ENCODE results near the gene AQP12A. TPM values are rescaled to one million over a fixed set of nuclear protein-coding genes. Genes with fewer than 3 reads are reported as not detected.
"Not testable (repeated sequence)": the region's sequence is repeated elsewhere in the genome, so short reads cannot be mapped to it uniquely, and the experiment has no call there.

The AQP12A gene
- polyA plus RNA-seq, 2 of the 4 experiments (the other 2 are of a cell fraction) = not detected

DNA sequence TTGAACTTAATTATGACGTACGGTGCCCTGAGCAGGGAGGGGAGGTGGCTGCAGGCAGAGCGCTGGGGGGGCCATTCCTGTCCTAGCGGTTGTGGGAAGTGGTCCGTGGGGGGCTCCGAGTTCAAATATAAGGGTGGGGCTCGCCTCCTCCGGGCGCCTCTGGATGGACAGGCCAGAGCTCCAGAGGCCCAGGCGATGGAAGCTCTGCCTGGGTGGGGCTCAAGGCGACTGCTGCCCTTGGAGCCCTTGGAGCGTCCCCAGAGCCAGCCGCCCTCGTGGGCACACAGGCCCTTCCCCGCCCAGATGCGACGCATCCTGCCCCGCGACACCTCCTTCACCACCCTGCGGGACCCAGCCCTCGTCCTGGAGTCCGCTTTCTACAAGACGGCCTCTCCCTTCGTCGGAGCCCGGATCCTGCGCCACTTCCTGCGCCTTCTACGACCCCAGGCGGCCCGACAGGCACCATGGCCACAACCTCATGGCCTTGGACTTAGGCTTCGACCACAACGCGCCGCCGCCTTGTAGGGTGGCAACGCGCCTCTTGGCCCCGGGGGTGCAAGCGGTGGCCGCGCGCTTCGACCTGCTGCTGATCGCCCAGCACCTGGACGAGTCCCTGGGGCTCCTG, 19.5 kb upstream of the AQP12A start:
- POLR2A ChIA-PET = no interaction called here
- FAIRE-seq (no peak), ATAC-seq (no peak), DNase-seq (ENCODE audit: low read depth in 1 of 2, low spot score in 1 of 2) (no peak)
- TF ChIP-seq, protein P1, sequence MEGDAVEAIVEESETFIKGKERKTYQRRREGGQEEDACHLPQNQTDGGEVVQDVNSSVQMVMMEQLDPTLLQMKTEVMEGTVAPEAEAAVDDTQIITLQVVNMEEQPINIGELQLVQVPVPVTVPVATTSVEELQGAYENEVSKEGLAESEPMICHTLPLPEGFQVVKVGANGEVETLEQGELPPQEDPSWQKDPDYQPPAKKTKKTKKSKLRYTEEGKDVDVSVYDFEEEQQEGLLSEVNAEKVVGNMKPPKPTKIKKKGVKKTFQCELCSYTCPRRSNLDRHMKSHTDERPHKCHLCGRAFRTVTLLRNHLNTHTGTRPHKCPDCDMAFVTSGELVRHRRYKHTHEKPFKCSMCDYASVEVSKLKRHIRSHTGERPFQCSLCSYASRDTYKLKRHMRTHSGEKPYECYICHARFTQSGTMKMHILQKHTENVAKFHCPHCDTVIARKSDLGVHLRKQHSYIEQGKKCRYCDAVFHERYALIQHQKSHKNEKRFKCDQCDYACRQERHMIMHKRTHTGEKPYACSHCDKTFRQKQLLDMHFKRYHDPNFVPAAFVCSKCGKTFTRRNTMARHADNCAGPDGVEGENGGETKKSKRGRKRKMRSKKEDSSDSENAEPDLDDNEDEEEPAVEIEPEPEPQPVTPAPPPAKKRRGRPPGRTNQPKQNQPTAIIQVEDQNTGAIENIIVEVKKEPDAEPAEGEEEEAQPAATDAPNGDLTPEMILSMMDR (IDR thresholded peaks at IDR 0.05) = no peak
- TF ChIP-seq MAZ (IDR thresholded peaks at IDR 0.05; ENCODE audit: borderline replicate concordance, low read depth, low read length) (no peak), HEYL (CRISPR knock-in tag; IDR thresholded peaks at IDR 0.05) (no peak), ZFP36 (IDR thresholded peaks at IDR 0.05; ENCODE audit: borderline replicate concordance, partially characterized antibody) (no peak)
- CTCF ChIA-PET = no interaction called here
- no peak overlapping the region for H3K4me2 ChIP-seq
- H3K4me3 ChIP-seq = no peak overlapping the region
- H3K9me3 ChIP-seq = no peaks in the 10 kb centered on the region
- H3K4me1 ChIP-seq = no peaks in the 10 kb centered on the region
- 69% methylated on average over 39 of the region's 46 CpGs for WGBS (ENCODE audit: missing lambda C conversion rate)
- no peak overlapping the region for H3K27ac ChIP-seq

DNA sequence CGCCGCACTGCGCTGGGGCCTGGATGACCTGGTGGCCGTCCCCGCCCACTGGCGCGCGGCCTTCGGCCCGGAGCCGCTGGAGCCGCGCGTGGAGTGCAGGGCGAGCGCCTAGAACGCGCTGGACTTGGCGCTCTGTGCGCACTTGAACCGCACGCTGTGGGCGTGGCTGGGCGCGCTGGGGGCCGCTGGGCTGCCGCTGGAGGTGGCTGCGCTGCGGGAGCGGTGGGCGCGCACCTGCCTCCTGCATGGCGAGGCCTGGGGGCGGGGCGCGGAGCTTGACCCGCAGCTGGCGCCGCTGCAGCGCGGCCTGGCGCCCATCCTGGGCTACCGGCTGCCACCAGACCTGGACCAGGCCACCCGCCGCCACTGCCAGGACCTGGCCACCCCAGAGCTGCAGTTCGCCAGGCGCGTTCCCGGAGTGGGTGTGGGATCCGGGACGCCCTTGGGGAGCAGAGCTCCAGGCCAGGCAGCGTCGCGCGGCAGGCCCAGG, 18.9 kb upstream of the AQP12A start:
- Histone ChIP-seq H3K27ac (no peak overlapping the region), H3K4me1 (no peaks in the 10 kb centered on the region), H3K4me2 (no peak overlapping the region), H3K9me3 (no peaks in the 10 kb centered on the region), H3K4me3 (no peak overlapping the region)
- TF ChIP-seq CHD4 (IDR thresholded peaks at IDR 0.05; ENCODE audit: borderline replicate concordance) = no peak
- TF ChIP-seq, protein P2, sequence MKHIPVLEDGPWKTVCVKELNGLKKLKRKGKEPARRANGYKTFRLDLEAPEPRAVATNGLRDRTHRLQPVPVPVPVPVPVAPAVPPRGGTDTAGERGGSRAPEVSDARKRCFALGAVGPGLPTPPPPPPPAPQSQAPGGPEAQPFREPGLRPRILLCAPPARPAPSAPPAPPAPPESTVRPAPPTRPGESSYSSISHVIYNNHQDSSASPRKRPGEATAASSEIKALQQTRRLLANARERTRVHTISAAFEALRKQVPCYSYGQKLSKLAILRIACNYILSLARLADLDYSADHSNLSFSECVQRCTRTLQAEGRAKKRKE (CRISPR knock-in tag; IDR thresholded peaks at IDR 0.05; ENCODE audit: low read depth) = no peak
- TF ChIP-seq ESRRA (IDR thresholded peaks at IDR 0.05; ENCODE audit: borderline replicate concordance, low read length) = no peak
- TF ChIP-seq, protein P3, sequence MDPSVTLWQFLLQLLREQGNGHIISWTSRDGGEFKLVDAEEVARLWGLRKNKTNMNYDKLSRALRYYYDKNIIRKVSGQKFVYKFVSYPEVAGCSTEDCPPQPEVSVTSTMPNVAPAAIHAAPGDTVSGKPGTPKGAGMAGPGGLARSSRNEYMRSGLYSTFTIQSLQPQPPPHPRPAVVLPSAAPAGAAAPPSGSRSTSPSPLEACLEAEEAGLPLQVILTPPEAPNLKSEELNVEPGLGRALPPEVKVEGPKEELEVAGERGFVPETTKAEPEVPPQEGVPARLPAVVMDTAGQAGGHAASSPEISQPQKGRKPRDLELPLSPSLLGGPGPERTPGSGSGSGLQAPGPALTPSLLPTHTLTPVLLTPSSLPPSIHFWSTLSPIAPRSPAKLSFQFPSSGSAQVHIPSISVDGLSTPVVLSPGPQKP (IDR thresholded peaks at IDR 0.05; ENCODE audit: low read depth, low read length) = no peak
- TF ChIP-seq ZSCAN20 (CRISPR knock-in tag; IDR thresholded peaks at IDR 0.05) = no peak
- TF ChIP-seq, protein P4, sequence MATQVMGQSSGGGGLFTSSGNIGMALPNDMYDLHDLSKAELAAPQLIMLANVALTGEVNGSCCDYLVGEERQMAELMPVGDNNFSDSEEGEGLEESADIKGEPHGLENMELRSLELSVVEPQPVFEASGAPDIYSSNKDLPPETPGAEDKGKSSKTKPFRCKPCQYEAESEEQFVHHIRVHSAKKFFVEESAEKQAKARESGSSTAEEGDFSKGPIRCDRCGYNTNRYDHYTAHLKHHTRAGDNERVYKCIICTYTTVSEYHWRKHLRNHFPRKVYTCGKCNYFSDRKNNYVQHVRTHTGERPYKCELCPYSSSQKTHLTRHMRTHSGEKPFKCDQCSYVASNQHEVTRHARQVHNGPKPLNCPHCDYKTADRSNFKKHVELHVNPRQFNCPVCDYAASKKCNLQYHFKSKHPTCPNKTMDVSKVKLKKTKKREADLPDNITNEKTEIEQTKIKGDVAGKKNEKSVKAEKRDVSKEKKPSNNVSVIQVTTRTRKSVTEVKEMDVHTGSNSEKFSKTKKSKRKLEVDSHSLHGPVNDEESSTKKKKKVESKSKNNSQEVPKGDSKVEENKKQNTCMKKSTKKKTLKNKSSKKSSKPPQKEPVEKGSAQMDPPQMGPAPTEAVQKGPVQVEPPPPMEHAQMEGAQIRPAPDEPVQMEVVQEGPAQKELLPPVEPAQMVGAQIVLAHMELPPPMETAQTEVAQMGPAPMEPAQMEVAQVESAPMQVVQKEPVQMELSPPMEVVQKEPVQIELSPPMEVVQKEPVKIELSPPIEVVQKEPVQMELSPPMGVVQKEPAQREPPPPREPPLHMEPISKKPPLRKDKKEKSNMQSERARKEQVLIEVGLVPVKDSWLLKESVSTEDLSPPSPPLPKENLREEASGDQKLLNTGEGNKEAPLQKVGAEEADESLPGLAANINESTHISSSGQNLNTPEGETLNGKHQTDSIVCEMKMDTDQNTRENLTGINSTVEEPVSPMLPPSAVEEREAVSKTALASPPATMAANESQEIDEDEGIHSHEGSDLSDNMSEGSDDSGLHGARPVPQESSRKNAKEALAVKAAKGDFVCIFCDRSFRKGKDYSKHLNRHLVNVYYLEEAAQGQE (IDR thresholded peaks at IDR 0.05) = no peak
- TF ChIP-seq, protein P5, sequence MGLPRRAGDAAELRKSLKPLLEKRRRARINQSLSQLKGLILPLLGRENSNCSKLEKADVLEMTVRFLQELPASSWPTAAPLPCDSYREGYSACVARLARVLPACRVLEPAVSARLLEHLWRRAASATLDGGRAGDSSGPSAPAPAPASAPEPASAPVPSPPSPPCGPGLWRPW (IDR thresholded peaks at IDR 0.05) = no peak
- TF ChIP-seq ZFP36 (IDR thresholded peaks at IDR 0.05; ENCODE audit: borderline replicate concordance, partially characterized antibody) = no peak
- no peak for TF ChIP-seq HOXB13 (CRISPR knock-in tag; IDR thresholded peaks at IDR 0.05; ENCODE audit: low read depth)
- no peak for TF ChIP-seq EP300 (IDR thresholded peaks at IDR 0.05)
- TF ChIP-seq GATA3 (IDR thresholded peaks at IDR 0.05; ENCODE audit: borderline replicate concordance) = no peak
- TF ChIP-seq NFE2L2 (conservative IDR thresholded peaks at IDR 0.05; ENCODE audit: low read length) = no peak
- TF ChIP-seq NPAS2 (CRISPR knock-in tag; IDR thresholded peaks at IDR 0.05; ENCODE audit: borderline replicate concordance) = no peak
- TF ChIP-seq, protein P6, sequence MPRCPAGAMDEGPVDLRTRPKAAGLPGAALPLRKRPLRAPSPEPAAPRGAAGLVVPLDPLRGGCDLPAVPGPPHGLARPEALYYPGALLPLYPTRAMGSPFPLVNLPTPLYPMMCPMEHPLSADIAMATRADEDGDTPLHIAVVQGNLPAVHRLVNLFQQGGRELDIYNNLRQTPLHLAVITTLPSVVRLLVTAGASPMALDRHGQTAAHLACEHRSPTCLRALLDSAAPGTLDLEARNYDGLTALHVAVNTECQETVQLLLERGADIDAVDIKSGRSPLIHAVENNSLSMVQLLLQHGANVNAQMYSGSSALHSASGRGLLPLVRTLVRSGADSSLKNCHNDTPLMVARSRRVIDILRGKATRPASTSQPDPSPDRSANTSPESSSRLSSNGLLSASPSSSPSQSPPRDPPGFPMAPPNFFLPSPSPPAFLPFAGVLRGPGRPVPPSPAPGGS (IDR thresholded peaks at IDR 0.05) = no peak
- POLR2A ChIA-PET = no interaction called here
- DNase-seq (ENCODE audit: low read depth in 1 of 2, low spot score in 1 of 2) (no peak), ATAC-seq (no peak), FAIRE-seq (no peak)
- CTCF ChIA-PET = no interaction called here
- WGBS (ENCODE audit: missing lambda C conversion rate) = 45% methylated on average over 19 of the region's 55 CpGs

DNA sequence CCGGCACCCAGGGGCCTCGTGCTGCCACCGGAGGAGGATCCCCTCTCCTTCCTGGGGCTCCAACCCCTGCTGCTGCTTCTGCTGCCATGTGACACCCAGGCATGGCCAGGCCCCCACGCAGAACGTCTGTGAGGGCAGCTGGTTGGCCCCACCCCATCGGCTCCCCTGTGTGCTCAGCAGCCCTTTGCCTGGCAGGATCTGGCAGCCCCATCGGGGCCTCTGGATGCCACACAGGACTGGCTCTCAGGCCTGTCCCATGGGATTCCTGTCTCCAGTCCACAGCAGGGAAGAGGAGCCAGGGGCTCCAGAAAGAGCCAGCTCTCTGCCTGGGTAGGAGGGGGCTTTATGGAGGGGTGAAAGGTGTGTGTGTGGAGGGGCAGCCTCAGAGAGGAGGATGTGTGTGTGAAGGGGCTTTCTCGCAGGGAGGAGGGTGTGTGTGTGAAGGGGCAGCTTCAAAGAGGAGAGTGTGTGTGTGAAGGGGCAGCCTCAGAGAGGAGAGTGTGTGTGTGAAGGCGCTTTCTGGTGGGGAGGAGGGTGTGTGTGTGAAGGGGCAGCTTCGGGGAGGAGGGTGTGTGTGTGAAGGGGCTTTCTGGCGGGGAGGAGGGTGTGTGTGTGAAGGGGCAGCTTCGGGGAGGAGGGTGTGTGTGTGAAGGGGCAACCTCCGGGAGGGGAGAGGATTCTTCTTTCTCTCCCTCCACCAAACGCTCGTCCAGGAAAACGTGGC, 17.0 kb upstream of the AQP12A start:
- WGBS (ENCODE audit: missing lambda C conversion rate) = 26% methylated on average over 3 of the region's 16 CpGs
- ATAC-seq = peak in 1 of 2 experiments; percentile 11; a peak in 2 of 6 replicates
- H3K4me2 ChIP-seq; H3K4me1 ChIP-seq; POLR2A ChIA-PET; DNase-seq (ENCODE audit: low read depth in 1 of 2, low spot score in 1 of 2); FAIRE-seq; H3K9me3 ChIP-seq; H3K27ac ChIP-seq; H3K4me3 ChIP-seq; CTCF ChIA-PET: not testable (repeated sequence)

DNA sequence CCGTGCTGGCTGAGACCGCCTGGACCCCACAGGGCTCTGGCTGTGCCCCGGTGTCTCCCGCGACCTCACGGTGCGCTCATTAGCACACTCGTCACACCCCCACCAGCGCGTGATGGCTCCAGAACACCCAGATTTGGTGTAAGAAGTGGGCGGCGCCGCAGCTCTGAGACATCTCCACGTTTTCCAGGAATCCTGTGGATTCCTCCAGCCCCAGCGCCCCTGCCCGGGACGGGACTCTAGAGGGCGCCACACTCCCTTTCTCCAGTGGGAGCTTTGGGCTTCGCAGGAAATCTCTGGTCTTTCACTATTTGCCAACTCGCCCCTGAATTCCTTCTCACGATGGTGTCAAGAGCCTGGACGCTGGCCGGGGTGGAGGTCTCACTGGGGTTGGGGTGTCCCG, 16.3 kb upstream of the AQP12A start:
- POLR2A ChIA-PET; H3K4me1 ChIP-seq; FAIRE-seq; H3K27ac ChIP-seq; CTCF ChIA-PET; H3K4me3 ChIP-seq; H3K4me2 ChIP-seq; DNase-seq (ENCODE audit: low read depth in 1 of 2, low spot score in 1 of 2); H3K9me3 ChIP-seq: not testable (repeated sequence)
- peak; percentile 54 to 83; a peak in 4 of 6 replicates for ATAC-seq
- WGBS (ENCODE audit: missing lambda C conversion rate) = no CpG with 5 or more reads among the region's 24 CpGs
